HG03520 (cell line): Measurements from ENCODE around the gene DCLK1.

Experiments used
- ATAC-seq: cut with Tn5 transposase; IDR thresholded peaks from one replicate; pipeline ENCODE4 v1.9.1; 2021; ENCODE audit warnings: mild to moderate bottlenecking, moderate library complexity; ENCODE audit not compliant: unreplicated experiment

Gene DCLK1

GRCh38 chr13:35765941-35766340 lies 365.2 kb downstream of the DCLK1 start:
- ATAC-seq = no peak

GRCh38 chr13:35765366-35765765 lies 365.8 kb downstream of the DCLK1 start:
- no peak for ATAC-seq

GRCh38 chr13:35764326-35765015 lies 366.7 kb downstream of the DCLK1 start:
- no peak for ATAC-seq

- ATAC-seq = no peak
Measured at GRCh38 chr13:35763782-35764123, 367.4 kb downstream of the DCLK1 start.

GRCh38 chr13:35763060-35763781 lies 368.0 kb downstream of the DCLK1 start:
- ATAC-seq = no peak

- ATAC-seq = no peak
Measured at GRCh38 chr13:35761440-35762252, 369.5 kb downstream of the DCLK1 start.

GRCh38 chr13:35760735-35761281 lies 370.4 kb downstream of the DCLK1 start:
- ATAC-seq = no peak

GRCh38 chr13:35747594-35747993 lies 383.6 kb downstream of the DCLK1 start:
- ATAC-seq = no peak

GRCh38 chr13:35744566-35745178 lies 386.5 kb downstream of the DCLK1 start:
- ATAC-seq = no peak

GRCh38 chr13:35744144-35744543 lies 387.0 kb downstream of the DCLK1 start:
- no peak for ATAC-seq

GRCh38 chr13:35743165-35743564 lies 388.0 kb downstream of the DCLK1 start:
- no peak for ATAC-seq

GRCh38 chr13:35741657-35742056 lies 389.5 kb downstream of the DCLK1 start:
- no peak for ATAC-seq

- ATAC-seq = no peak
Measured at GRCh38 chr13:35736876-35737275, 394.3 kb downstream of the DCLK1 start.

- ATAC-seq = no peak
Measured at GRCh38 chr13:35733827-35734226, 397.4 kb downstream of the DCLK1 start.

GRCh38 chr13:35732565-35732964 lies 398.6 kb downstream of the DCLK1 start:
- ATAC-seq = no peak

GRCh38 chr13:35731471-35731870 lies 399.7 kb downstream of the DCLK1 start:
- ATAC-seq = no peak

GRCh38 chr13:35729926-35730627 lies 401.1 kb downstream of the DCLK1 start:
- ATAC-seq = peak; percentile 70

- no peak for ATAC-seq
Measured at GRCh38 chr13:35727881-35728280, 403.3 kb downstream of the DCLK1 start.

- ATAC-seq = no peak
Measured at GRCh38 chr13:35724446-35724845, 406.7 kb downstream of the DCLK1 start.

GRCh38 chr13:35723821-35724220 lies 407.4 kb downstream of the DCLK1 start:
- ATAC-seq = no peak
